ENCODE measurements around the gene MRPL3. TPM values are rescaled to one million over a fixed set of nuclear protein-coding genes. Genes with fewer than 3 reads are reported as not detected.
A peak's percentile ranks its signal among the peaks of the same experiment; 100 is the strongest.

MRPL3 gene
- total RNA-seq, 4 donors from 2014 or later = 63.7 to 137 (median 114) TPM

DNA sequence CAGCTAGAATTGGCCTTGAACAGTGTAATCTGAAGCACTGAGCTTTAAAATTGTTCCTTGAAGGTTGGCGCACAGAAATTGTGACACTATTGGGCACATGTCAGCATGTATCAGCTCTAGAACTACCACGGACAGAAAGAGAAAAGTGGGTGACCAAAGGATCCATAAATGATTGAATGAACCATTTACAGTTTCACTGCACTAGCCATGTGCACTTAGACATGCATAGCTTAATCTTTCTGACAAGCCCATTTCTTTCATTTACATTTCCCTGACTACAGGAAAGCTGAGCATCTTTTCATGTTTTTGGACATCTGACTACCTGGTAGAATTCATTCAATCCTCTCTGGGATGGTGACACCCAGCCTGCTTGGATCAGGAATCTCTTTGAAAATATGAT, 85.0 kb downstream of the MRPL3 start:
- DNase-seq = no peak
- no peak overlapping the region for H3K27ac ChIP-seq
- H3K27me3 ChIP-seq = no peaks in the 10 kb centered on the region
- no peaks in the 10 kb centered on the region for H3K36me3 ChIP-seq
- no peak for TF ChIP-seq POLR2A (IDR thresholded peaks at IDR 0.05)
- TF ChIP-seq, protein P1, sequence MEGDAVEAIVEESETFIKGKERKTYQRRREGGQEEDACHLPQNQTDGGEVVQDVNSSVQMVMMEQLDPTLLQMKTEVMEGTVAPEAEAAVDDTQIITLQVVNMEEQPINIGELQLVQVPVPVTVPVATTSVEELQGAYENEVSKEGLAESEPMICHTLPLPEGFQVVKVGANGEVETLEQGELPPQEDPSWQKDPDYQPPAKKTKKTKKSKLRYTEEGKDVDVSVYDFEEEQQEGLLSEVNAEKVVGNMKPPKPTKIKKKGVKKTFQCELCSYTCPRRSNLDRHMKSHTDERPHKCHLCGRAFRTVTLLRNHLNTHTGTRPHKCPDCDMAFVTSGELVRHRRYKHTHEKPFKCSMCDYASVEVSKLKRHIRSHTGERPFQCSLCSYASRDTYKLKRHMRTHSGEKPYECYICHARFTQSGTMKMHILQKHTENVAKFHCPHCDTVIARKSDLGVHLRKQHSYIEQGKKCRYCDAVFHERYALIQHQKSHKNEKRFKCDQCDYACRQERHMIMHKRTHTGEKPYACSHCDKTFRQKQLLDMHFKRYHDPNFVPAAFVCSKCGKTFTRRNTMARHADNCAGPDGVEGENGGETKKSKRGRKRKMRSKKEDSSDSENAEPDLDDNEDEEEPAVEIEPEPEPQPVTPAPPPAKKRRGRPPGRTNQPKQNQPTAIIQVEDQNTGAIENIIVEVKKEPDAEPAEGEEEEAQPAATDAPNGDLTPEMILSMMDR (IDR thresholded peaks at IDR 0.05) = no peak
- H3K9me3 ChIP-seq = no peaks in the 10 kb centered on the region
- no peaks in the 10 kb centered on the region for H3K4me1 ChIP-seq
- intact Hi-C loops (cut with DNase I; ENCODE audit: low total_unique reads) = no loop called here
- no peak overlapping the region for H3K4me3 ChIP-seq

Small RNA genes within 50 kb of the gene (small RNA-seq; reads per million reads assigned to genes)
- gene AC107027.2 (not detected), gene SNORA58 (6.1 reads per million, percentile 87 among the genes with 10 or more reads in this experiment)

Other genes with a start within 250 kb of the MRPL3 start
- gene NUDT16, start 121.2 kb downstream of the MRPL3 start, total RNA-seq = 10 to 100 TPM; 12.6 to 28.1 (median 16.4) TPM